ENCODE measurements around the gene ST6GALNAC2. TPM values are rescaled to one million over a fixed set of nuclear protein-coding genes. Genes with fewer than 3 reads are reported as not detected.
"Not testable (repeated sequence)": the region's sequence is repeated elsewhere in the genome, so short reads cannot be mapped to it uniquely, and the experiment has no call there.

ST6GALNAC2 gene
- total RNA-seq, 1 experiment from 2014 or later = 23.0 TPM

GRCh38 chr17:76535788-76536510 lies 49.7 kb downstream of the ST6GALNAC2 start:
- in situ Hi-C loops (cut with HindIII; ENCODE audit: low pct_unique_long_range_greater_than_20kb, low sequenced_read_pairs) (no loop called here), intact Hi-C loops (cut with micrococcal nuclease; ENCODE audit: unreplicated experiment) (no loop called here)
- POLR2A ChIA-PET = interaction anchor here (0.5 kb wide), 1 partner anchor 21 kb away, joined by 3 read pairs; no protein-coding TSS in a partner anchor
- Histone ChIP-seq H3K27me3 (ENCODE audit: control insufficient read depth, insufficient read depth, low read length) (no peaks in the 10 kb centered on the region; the same call in 1 of the 2 replicates), H3K4me3 (ENCODE audit: low read depth in 2 of 2, low read length in 2 of 2) (no peak overlapping the region; a peak in 1 of 4 replicates), H3K36me3 (ENCODE audit: control insufficient read depth, insufficient read depth, low read length) (no peaks in the 10 kb centered on the region), H3K27ac (ENCODE audit: low read length) (peak overlapping the region; percentile 5; the same call in 1 of the 2 replicates), H3K9me3 (ENCODE audit: control insufficient read depth, insufficient read depth, low read depth, low read length) (no peaks in the 10 kb centered on the region), H3K4me1 (ENCODE audit: control insufficient read depth, insufficient read depth, low read length) (peaks cover 28% of the 10 kb centered on the region)
- ATAC-seq (no peak), DNase-seq (ENCODE audit: low read depth, low spot score) (no peak)
- CTCF ChIA-PET = interaction anchor here (0.5 to 1.7 kb wide), 5 partner anchors 11 to 68 kb away, joined by 3 to 13 read pairs (median 6); partner anchors contain the start of gene ST6GALNAC2
- no TSS peak for BruUV-seq (replicated peaks)
- TF ChIP-seq, protein P1, sequence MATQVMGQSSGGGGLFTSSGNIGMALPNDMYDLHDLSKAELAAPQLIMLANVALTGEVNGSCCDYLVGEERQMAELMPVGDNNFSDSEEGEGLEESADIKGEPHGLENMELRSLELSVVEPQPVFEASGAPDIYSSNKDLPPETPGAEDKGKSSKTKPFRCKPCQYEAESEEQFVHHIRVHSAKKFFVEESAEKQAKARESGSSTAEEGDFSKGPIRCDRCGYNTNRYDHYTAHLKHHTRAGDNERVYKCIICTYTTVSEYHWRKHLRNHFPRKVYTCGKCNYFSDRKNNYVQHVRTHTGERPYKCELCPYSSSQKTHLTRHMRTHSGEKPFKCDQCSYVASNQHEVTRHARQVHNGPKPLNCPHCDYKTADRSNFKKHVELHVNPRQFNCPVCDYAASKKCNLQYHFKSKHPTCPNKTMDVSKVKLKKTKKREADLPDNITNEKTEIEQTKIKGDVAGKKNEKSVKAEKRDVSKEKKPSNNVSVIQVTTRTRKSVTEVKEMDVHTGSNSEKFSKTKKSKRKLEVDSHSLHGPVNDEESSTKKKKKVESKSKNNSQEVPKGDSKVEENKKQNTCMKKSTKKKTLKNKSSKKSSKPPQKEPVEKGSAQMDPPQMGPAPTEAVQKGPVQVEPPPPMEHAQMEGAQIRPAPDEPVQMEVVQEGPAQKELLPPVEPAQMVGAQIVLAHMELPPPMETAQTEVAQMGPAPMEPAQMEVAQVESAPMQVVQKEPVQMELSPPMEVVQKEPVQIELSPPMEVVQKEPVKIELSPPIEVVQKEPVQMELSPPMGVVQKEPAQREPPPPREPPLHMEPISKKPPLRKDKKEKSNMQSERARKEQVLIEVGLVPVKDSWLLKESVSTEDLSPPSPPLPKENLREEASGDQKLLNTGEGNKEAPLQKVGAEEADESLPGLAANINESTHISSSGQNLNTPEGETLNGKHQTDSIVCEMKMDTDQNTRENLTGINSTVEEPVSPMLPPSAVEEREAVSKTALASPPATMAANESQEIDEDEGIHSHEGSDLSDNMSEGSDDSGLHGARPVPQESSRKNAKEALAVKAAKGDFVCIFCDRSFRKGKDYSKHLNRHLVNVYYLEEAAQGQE (IDR thresholded peaks at IDR 0.05; ENCODE audit: insufficient read depth in 1 of 2, low read depth in 2 of 2, low read length in 1 of 2) = no peak
- TF ChIP-seq TCF7L2 (IDR thresholded peaks at IDR 0.05; ENCODE audit: low read depth, low read length) = no peak
- TF ChIP-seq, protein P2, sequence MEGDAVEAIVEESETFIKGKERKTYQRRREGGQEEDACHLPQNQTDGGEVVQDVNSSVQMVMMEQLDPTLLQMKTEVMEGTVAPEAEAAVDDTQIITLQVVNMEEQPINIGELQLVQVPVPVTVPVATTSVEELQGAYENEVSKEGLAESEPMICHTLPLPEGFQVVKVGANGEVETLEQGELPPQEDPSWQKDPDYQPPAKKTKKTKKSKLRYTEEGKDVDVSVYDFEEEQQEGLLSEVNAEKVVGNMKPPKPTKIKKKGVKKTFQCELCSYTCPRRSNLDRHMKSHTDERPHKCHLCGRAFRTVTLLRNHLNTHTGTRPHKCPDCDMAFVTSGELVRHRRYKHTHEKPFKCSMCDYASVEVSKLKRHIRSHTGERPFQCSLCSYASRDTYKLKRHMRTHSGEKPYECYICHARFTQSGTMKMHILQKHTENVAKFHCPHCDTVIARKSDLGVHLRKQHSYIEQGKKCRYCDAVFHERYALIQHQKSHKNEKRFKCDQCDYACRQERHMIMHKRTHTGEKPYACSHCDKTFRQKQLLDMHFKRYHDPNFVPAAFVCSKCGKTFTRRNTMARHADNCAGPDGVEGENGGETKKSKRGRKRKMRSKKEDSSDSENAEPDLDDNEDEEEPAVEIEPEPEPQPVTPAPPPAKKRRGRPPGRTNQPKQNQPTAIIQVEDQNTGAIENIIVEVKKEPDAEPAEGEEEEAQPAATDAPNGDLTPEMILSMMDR (IDR thresholded peaks at IDR 0.05) = no peak
- no peak for TF ChIP-seq SIN3A (IDR thresholded peaks at IDR 0.05; ENCODE audit: borderline replicate concordance, insufficient read depth, low read depth, low read length)
- TF ChIP-seq POLR2AphosphoS5 (IDR thresholded peaks at IDR 0.05; ENCODE audit: low read depth, low read length) = no peak

- Histone ChIP-seq H3K27ac (ENCODE audit: low read length) (peak overlapping the region; percentile 5), H3K27me3 (ENCODE audit: control insufficient read depth, insufficient read depth, low read length) (no peaks in the 10 kb centered on the region; the same call in 1 of the 2 replicates), H3K9me3 (ENCODE audit: control insufficient read depth, insufficient read depth, low read depth, low read length) (no peaks in the 10 kb centered on the region), H3K4me3 (ENCODE audit: low read depth in 2 of 2, low read length in 2 of 2) (no peak overlapping the region), H3K4me1 (ENCODE audit: control insufficient read depth, insufficient read depth, low read length) (peaks cover 28% of the 10 kb centered on the region), H3K36me3 (ENCODE audit: control insufficient read depth, insufficient read depth, low read length) (no peaks in the 10 kb centered on the region)
- no peak for DNase-seq (ENCODE audit: low read depth, low spot score)
- TF ChIP-seq, protein P1 (IDR thresholded peaks at IDR 0.05; ENCODE audit: insufficient read depth in 1 of 2, low read depth in 2 of 2, low read length in 1 of 2) = 0 out of 4 replicates have a peak, but pooled peaks of 1 of the 2 experiments have one; percentile 44
- no peak for TF ChIP-seq POLR2AphosphoS5 (IDR thresholded peaks at IDR 0.05; ENCODE audit: low read depth, low read length)
- in situ Hi-C loops (cut with HindIII; ENCODE audit: low pct_unique_long_range_greater_than_20kb, low sequenced_read_pairs) = no loop called here
- POLR2A ChIA-PET = no interaction called here
- BruUV-seq (replicated peaks) = no TSS peak
- intact Hi-C loops (cut with micrococcal nuclease; ENCODE audit: unreplicated experiment) = no loop called here
- ATAC-seq = no peak
- CTCF ChIA-PET = interaction anchor here (0.6 to 1.7 kb wide), 3 partner anchors 11 to 96 kb away, joined by 3 to 6 read pairs (median 4); no protein-coding TSS in a partner anchor
Measured at GRCh38 chr17:76534831-76535732, 50.6 kb downstream of the ST6GALNAC2 start.

GRCh38 chr17:76533640-76534359 lies 51.9 kb downstream of the ST6GALNAC2 start:
- ATAC-seq; DNase-seq (ENCODE audit: low read depth, low spot score); H3K27me3 ChIP-seq (ENCODE audit: control insufficient read depth, insufficient read depth, low read length); intact Hi-C loops (cut with micrococcal nuclease; ENCODE audit: unreplicated experiment); POLR2A ChIA-PET; in situ Hi-C loops (cut with HindIII; ENCODE audit: low pct_unique_long_range_greater_than_20kb, low sequenced_read_pairs); H3K9me3 ChIP-seq (ENCODE audit: control insufficient read depth, insufficient read depth, low read depth, low read length); H3K36me3 ChIP-seq (ENCODE audit: control insufficient read depth, insufficient read depth, low read length); CTCF ChIA-PET; H3K4me3 ChIP-seq (ENCODE audit: low read depth in 2 of 2, low read length in 2 of 2); BruUV-seq (replicated peaks); H3K27ac ChIP-seq (ENCODE audit: low read length): not testable (repeated sequence)
- peaks cover 40% of the 10 kb centered on the region for H3K4me1 ChIP-seq (ENCODE audit: control insufficient read depth, insufficient read depth, low read length)

Data from Panc1 (cell line).